Lung (tissue), 12 donors: Measurements from ENCODE around the gene LNP1. TPM values are rescaled to one million over a fixed set of nuclear protein-coding genes. Genes with fewer than 3 reads are reported as not detected.

Experiments used
- ATAC-seq: fragments of 200-7000 bp; cut with Tn5 transposase; one replicate; pipeline ENCODE4 v1.9.1; 2020; ENCODE audit warnings: moderate number of reproducible peaks; ENCODE audit not compliant: insufficient read depth, low FRiP score
- DNase-seq, 3 donors: peaks; one replicate each; pipeline ENCODE4 v3.0.0-alpha.2; 2013 to 2017
- H3K27ac ChIP-seq, 2 donors: one replicate each; pipeline ENCODE4 v1.5.1; 2013; ENCODE audit warnings: mild to moderate bottlenecking in 2 of 2, moderate library complexity in 2 of 2, control low read depth in 1 of 2, inconsistent platforms in 1 of 2, low read depth in 1 of 2, low read length in 1 of 2
- H3K27me3 ChIP-seq, 3 donors: one replicate each; pipeline ENCODE4 v1.5.1; 2013; ENCODE audit warnings: low read length in 2 of 3; ENCODE audit not compliant: control insufficient read depth in 3 of 3, insufficient read depth in 3 of 3
- H3K36me3 ChIP-seq, 4 donors: one replicate each; pipeline ENCODE4 v1.5.1; 2013; ENCODE audit warnings: low read length in 4 of 4, mild to moderate bottlenecking in 1 of 4, moderate library complexity in 1 of 4; ENCODE audit not compliant: control insufficient read depth in 4 of 4, insufficient read depth in 4 of 4
- H3K4me1 ChIP-seq, 5 donors: one replicate each; pipeline ENCODE4 v1.5.1; 2013; ENCODE audit warnings: low read length in 5 of 5, mild to moderate bottlenecking in 2 of 5, moderate library complexity in 1 of 5; ENCODE audit not compliant: control insufficient read depth in 5 of 5, insufficient read depth in 5 of 5
- H3K4me3 ChIP-seq: one replicate; pipeline ENCODE4 v1.5.1; 2013; ENCODE audit warnings: mild to moderate bottlenecking, control low read depth, moderate library complexity
- H3K9ac ChIP-seq, 2 donors: one replicate each; pipeline ENCODE4 v1.5.1; 2013; ENCODE audit warnings: low read length in 2 of 2, control low read depth in 1 of 2; ENCODE audit not compliant: insufficient read depth in 1 of 2
- H3K9me3 ChIP-seq, 4 donors: one replicate each; pipeline ENCODE4 v1.5.1; 2013; ENCODE audit warnings: low read length in 3 of 4, mild to moderate bottlenecking in 1 of 4, moderate library complexity in 1 of 4; ENCODE audit not compliant: control insufficient read depth in 4 of 4, insufficient read depth in 3 of 4
- WGBS, 2 donors: extraction: QIAGEN DNeasy Blood & Tissue Kit; methylation state at CpG; one replicate each; pipeline ENCODE4 v1.1.7; 2013; 5-methylcytosine and 5-hydroxymethylcytosine counted together
- polyA plus RNA-seq, 2 donors: library from polyadenylated mRNA; stranded (reverse); fragments of 200-250 nt; gene quantifications; one replicate each; pipeline ENCODE4 v1.2.1, GENCODE V29; 2013
- total RNA-seq, 2 donors: library from RNA; depleted of rRNA in 1 of 2; stranded (reverse); fragments of >200 nt in 1 of 2; gene quantifications; one replicate each; pipeline ENCODE4 v1.2.1, GENCODE V29; 2014 to 2021
- TF ChIP-seq, protein P1 (sequence below): IDR thresholded peaks from 2 replicates; pipeline ENCODE4 v1.5.1; 2012; ENCODE audit warnings: mild to moderate bottlenecking; ENCODE audit errors: control extremely low read depth, extremely low read depth
- donor health status: control.
- donor health status: control.
- donor health status: Bipolar disorder and iron deficiency.
- donor health status: healthy.
- donor health status: DM: yes; HTN: yes; CAD: no.

Gene LNP1
- total and polyA plus RNA-seq, 4 donors: 1.1 to 5.8 (median 2.2) TPM

DNA sequence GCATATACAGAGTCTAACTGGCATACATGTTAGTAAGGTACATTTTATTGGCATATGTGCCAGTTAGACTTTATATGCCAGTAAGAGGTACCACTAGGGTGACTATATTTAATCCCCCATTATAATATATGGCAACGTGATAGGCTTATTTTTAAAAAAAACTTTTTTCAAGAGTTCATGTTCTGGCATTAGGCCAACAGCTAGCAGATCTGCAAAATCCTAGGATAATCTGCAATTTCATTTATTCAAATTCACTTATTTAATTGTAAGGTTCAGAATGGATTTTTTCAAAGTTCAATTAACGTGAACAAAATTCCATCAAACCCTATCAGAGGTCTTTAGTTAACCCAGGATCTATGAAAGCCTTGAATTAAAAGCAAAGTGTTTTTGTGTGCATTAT is 34.9 kb upstream of the LNP1 start:
- Histone ChIP-seq H3K9ac (no peak overlapping the region), H3K4me1 (peaks cover 0 to 2% (median 0%) of the 10 kb centered on the region in 5 donors), H3K27me3 (no peaks in the 10 kb centered on the region), H3K36me3 (peaks cover 16 to 47% (median 29%) of the 10 kb centered on the region in 4 donors), H3K4me3 (no peak overlapping the region), H3K9me3 (peaks cover 0 to 4% (median 0%) of the 10 kb centered on the region in 4 donors), H3K27ac (no peak overlapping the region)
- no peak for DNase-seq
- ATAC-seq: no peak
- TF ChIP-seq, protein P1, sequence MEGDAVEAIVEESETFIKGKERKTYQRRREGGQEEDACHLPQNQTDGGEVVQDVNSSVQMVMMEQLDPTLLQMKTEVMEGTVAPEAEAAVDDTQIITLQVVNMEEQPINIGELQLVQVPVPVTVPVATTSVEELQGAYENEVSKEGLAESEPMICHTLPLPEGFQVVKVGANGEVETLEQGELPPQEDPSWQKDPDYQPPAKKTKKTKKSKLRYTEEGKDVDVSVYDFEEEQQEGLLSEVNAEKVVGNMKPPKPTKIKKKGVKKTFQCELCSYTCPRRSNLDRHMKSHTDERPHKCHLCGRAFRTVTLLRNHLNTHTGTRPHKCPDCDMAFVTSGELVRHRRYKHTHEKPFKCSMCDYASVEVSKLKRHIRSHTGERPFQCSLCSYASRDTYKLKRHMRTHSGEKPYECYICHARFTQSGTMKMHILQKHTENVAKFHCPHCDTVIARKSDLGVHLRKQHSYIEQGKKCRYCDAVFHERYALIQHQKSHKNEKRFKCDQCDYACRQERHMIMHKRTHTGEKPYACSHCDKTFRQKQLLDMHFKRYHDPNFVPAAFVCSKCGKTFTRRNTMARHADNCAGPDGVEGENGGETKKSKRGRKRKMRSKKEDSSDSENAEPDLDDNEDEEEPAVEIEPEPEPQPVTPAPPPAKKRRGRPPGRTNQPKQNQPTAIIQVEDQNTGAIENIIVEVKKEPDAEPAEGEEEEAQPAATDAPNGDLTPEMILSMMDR: no peak
- 81 to 86% methylated on average over 2 of the region's 2 CpGs for WGBS, 2 donors

DNA sequence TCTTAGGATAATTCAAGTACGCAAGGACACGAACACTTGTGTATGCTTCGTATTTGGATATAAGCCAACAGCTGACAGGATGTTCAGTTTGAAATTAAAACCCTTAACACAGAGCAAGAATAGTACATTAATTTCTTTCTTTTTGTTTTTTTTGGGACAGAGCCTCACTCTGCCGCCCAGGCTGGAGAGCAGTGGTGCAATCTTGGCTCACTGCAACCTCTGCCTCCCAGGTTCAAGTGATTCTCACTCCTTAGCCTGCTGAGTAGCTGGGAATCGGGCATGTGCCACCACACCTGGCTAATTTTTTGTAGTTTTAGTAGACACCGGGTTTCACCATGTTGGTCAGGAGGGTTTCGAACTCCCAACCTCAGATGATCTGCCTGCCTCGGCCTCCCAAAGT is 32.9 kb upstream of the LNP1 start:
- ATAC-seq (no peak), DNase-seq (peak in 1 of 3 donors; percentile 12)
- no peaks in the 10 kb centered on the region for H3K27me3 ChIP-seq
- TF ChIP-seq, protein P1: no peak
- peaks cover 21 to 51% (median 32%) of the 10 kb centered on the region in 4 donors for H3K36me3 ChIP-seq
- H3K27ac ChIP-seq: no peak overlapping the region
- peaks cover 0 to 2% (median 0%) of the 10 kb centered on the region in 5 donors for H3K4me1 ChIP-seq
- WGBS, 2 donors: 78 to 83% methylated on average over 8 of the region's 8 CpGs
- no peaks in the 10 kb centered on the region for H3K9me3 ChIP-seq
- no peak overlapping the region for H3K4me3 ChIP-seq
- no peak overlapping the region for H3K9ac ChIP-seq

DNA sequence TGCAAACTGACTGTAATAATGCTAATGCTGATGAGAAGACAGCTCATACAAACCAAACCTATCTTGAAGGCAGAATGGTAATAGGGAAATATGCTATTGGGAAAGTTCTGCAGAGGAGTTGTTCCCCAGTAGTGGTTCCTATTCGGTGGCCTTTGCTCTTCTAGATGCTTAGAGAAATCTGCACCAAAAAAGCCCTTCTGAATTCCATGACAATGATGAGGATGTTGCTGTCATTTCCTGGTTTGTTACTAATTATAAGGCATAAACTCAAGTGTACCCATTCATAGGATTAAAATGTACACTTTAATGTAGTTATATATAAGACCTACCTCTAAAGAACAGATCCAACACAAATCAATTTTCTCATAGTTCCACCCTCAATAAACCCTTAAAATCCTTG is 30.6 kb upstream of the LNP1 start:
- no peaks in the 10 kb centered on the region for H3K27me3 ChIP-seq
- 94 to 95% methylated on average over 1 of the region's 1 CpG for WGBS, 2 donors
- H3K9me3 ChIP-seq: no peaks in the 10 kb centered on the region
- H3K9ac ChIP-seq: no peak overlapping the region
- no peak overlapping the region for H3K27ac ChIP-seq
- ATAC-seq: no peak
- H3K4me3 ChIP-seq: no peak overlapping the region
- peaks cover 17 to 42% (median 23%) of the 10 kb centered on the region in 4 donors for H3K36me3 ChIP-seq
- peaks cover 0 to 2% (median 0%) of the 10 kb centered on the region in 5 donors for H3K4me1 ChIP-seq
- DNase-seq: no peak
- TF ChIP-seq, protein P1: no peak

DNA sequence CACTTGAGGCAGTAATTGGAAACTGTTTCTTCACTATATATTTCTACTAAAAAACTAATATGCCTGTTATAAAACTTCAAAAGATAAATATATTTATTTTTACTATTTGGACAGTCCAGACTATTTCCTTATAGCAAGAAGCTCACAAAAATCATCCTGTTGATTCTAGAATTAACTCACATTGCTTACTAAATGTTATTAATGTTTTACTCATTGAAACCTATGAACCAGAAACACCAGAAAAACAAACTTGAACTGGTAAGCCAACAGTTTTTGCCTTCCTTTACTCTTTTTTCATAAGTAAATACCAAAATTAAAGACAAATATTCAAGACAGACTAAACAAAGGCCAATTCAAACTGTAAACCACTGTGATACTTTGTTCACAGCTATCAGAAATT is 26.8 kb upstream of the LNP1 start:
- Histone ChIP-seq H3K36me3 (peaks cover 15 to 37% (median 21%) of the 10 kb centered on the region in 4 donors), H3K4me1 (no peaks in the 10 kb centered on the region), H3K27ac (no peak overlapping the region), H3K27me3 (no peaks in the 10 kb centered on the region), H3K4me3 (no peak overlapping the region), H3K9me3 (no peaks in the 10 kb centered on the region), H3K9ac (no peak overlapping the region)
- TF ChIP-seq, protein P1: no peak
- no peak for DNase-seq
- ATAC-seq: no peak
